HuH-7 (cell line): ENCODE results near the gene RCAN2.
A peak's percentile ranks its signal among the peaks of the same experiment; 100 is the strongest.

ENCODE experiments used
- DNase-seq: peaks from one replicate; pipeline ENCODE4 v3.0.0; 2011; ENCODE audit warnings: low spot score

RCAN2 gene

DNA sequence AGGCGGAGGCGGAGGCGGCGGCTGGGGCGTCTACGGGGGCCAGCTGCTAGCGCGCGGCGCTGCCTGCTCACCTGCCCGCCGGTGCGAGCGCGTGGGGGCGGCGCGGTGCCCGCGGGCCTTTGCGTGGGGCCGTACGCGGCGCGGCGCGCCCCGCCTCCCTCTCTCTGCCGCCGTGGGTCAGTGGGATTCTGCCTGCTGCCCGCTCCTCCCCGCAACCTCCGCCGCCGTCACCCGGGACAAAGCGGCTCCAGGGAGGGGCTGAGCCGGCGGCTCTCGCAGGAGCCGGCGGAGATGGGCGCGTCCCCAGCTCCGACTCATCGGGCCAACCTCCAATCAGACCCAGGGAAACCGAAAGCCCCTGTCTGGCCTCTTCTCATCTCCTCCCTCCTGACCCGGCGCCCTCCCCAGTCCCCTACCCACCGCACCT is at the start of gene RCAN2:
Gene RCAN2 (minus strand): TSS at position 249 of the 427 bp plus-strand sequence.
- peak; percentile 78 for DNase-seq

DNA sequence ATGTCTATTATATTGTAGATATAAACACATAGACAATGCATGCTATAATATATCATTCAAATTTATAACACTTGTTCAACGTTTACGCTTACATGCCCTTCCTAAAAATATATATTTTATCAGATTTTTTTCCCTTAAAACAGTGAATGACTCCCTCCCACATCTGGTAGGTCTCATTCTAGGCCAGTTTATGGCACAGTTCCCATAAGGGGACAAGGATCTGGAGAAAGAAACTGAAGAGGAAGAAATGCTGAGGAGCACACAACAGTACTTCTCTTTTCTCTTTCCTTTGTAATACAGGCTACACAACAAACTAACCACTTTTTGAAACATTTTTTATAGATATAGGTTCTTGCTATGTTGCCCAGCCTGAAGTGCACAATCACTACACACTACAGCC is 48.6 kb upstream of the RCAN2 start:
- DNase-seq = no peak

GRCh38 chr6:46538800-46539480 is 47.7 kb upstream of the RCAN2 start:
- no peak for DNase-seq

DNA sequence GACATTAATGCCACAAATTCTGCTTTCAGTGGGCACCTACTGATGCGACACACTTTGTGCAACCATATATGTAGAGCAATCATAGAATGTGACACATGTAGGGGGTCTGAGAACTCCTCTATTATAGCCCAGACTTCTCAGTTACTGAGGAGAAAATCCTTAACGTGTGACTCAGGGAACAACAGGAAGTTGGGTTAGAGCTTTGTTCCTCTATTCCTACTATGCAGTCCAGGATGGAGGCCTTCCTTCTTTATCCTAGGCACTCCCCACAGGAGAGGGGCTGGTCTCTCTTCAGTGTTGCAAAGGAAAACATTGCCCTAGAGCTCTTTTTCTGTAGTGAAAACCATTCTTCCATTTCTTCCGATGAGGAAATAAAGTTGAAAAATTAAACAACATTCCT is 39.6 kb upstream of the RCAN2 start:
- no peak for DNase-seq

GRCh38 chr6:46528961-46529750 is 37.9 kb upstream of the RCAN2 start:
- no peak for DNase-seq

- no peak for DNase-seq
Observed at GRCh38 chr6:46526607-46527006, 35.4 kb upstream of the RCAN2 start.

- no peak for DNase-seq
Observed at GRCh38 chr6:46525583-46525982, 34.3 kb upstream of the RCAN2 start.

DNA sequence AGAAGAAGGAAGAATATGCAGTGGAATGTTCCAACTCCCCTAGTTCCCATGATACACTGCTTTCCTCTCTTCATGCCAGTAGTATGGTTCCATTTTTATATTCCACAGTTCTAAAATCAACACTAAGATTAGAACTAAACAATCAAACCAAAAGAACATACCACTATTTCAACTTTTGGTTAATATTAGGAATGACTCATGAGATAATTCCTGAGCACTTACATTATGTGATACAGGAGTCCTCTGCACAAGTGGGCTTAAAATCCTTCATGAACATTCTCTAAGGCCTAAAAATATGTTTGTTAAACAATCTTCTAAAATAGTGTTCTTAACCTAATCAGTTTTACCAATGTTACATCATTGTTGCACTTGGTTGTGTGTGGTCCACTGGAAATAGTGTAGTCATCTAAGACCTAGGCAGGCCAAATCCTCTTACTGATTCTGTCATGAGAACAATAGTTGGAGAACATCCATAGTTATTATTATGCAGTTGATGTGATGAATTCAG is 30.3 kb upstream of the RCAN2 start:
- no peak for DNase-seq

- DNase-seq = no peak
Observed at GRCh38 chr6:46517202-46517601, 26.0 kb upstream of the RCAN2 start.

GRCh38 chr6:46513533-46513932 is 22.3 kb upstream of the RCAN2 start:
- no peak for DNase-seq

DNA sequence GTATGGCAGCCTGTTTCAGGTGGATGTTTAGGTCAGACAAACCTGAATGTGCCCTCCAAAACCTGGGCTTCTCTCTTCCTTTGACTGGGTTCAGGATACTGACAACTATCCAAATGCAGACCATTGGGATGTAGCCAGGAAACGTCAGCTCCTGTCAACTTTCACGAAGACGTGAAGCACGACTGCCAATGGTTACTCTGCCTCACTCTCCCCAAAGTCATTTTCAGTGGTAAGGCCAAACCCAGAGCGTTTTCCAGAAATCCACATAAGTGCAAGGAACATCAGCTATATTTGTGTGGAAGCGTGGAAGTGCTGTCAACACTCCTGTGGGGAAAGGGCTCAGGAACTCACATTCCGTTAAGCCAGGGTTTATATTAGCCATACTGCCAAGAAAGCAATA is 20.1 kb upstream of the RCAN2 start:
- no peak for DNase-seq

- no peak for DNase-seq
Observed at GRCh38 chr6:46510651-46511050, 19.4 kb upstream of the RCAN2 start.

GRCh38 chr6:46509981-46510510 is 18.8 kb upstream of the RCAN2 start:
- DNase-seq = no peak

DNA sequence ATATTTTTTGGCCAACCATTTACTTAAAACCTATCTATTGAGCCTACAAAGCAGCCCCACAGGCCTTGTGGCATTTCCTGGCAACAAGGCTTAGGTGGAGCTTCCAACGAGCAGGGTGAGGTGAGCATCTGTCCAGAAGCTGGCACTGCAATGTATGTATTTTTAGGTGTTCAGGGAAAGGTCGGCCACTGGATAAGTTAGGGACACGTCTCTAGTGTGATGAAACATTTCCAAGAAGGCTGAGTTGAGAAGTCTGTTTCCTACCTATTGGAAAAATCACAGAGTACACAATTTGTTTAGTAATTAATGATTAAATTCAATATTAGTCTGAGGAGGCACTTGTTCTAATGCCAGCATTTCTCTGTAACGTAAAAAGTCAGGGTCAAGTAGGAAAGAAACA is 17.8 kb upstream of the RCAN2 start:
- no peak for DNase-seq

DNA sequence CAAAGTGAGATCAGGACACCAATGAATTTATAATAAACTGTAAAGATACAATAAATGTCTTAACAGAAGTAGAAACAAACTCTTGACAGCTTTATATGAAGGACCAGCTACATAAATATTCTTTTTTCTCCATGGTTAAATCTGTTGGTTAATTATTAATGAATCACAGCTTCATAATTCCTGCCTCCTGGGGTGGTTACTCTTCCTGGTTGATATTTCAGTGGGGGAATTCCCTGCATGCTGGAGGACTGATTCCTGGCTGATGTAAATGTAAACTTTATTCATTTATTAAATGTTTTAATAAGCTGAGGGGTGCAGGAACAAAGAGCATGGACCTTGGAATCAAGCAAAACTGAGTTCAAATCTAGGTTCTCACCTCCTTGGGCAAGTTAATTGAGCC is 16.2 kb upstream of the RCAN2 start:
- no peak for DNase-seq

GRCh38 chr6:46505693-46506512 is 14.7 kb upstream of the RCAN2 start:
- DNase-seq = no peak

DNA sequence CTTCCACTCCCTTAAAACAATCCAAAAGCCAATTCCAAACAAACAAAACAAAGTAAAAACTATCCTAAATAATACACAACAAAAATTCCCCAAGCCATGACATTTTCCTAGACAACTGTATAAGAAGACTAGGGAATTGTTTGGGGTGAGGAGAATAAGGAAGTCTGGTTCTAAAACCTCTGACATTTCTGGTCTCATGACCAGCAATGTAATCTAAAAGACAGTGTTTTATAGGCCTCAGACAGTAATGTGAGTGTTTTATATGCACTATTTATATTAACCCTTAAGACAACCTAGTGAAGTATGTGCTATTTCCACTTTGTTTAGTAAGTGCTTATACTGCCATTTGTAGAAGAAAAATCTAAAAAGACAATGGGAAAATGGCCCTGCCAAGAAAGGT is 13.0 kb upstream of the RCAN2 start:
- DNase-seq = no peak

GRCh38 chr6:46502486-46503119 is 11.4 kb upstream of the RCAN2 start:
- DNase-seq = no peak

DNA sequence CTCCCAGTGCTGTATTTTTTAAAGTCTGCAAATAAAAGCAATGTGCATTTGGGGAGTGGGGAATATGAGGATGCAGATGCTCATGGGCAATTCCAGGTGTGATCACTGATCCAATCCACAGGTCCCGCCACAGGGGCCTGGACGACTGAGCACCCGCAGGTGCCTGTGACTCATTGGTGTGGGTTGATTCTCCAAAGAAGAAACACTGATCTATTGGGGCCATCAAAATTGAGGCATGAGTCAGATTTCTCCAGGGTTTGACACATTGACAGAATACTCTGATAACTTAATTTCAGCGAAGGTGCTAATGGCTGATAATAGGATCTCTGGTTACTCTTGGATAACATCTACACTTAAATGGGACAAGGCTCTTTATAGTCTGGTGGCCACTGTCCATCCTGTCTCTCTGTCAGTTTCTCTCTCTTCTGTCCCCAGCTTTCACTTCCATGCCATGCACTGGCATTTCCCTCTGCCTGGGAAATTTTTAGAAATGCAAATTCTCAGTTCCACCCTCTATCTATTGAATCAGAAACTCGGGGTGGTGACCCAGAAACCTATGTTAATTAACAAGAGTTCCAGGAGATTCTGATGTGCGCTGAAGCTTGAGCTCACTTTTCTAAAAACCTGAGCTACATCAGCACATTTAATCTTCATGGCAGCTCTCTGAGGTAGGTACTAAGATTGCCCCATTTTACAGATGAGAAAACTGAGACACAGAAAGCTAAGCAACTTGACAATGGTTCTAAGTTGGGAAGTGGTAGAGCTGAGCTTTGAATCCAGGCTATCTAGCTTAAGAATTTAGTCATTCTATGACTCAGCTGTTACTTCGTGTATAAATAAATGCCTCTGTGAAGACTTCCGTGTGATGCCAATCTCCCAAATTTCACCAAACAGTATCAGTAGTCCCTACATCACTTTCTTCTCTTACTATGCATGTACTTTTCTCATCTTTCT is 10.2 kb upstream of the RCAN2 start:
- no peak for DNase-seq

GRCh38 chr6:46500382-46500781 is 9.1 kb upstream of the RCAN2 start:
- DNase-seq = no peak
